GM12891 (cell line): Measurements from ENCODE around the gene TMEM8B.
A peak's percentile ranks its signal among the peaks of the same experiment; 100 is the strongest.

Experiments
- DNase-seq: peaks from one replicate; pipeline ENCODE4 v3.0.0; 2011; ENCODE audit warnings: low spot score; ENCODE audit not compliant: insufficient read length
- FAIRE-seq: peaks from 2 replicates; lab custom pipeline; 2011; peaks lifted over from hg19 to GRCh38; lab: Jason Lieb, UNC
- PAX5 ChIP-seq: IDR thresholded peaks from 2 replicates; pipeline ENCODE4 v1.6.1; 2011; ENCODE audit warnings: low read length, moderate library complexity, mild to moderate bottlenecking; ENCODE audit not compliant: insufficient read depth, severe bottlenecking
- POLR2A ChIP-seq: IDR thresholded peaks from 2 replicates; pipeline ENCODE4 v1.6.1; 2011; ENCODE audit warnings: low read depth, low read length, control low read depth
- POLR2AphosphoS5 ChIP-seq: IDR thresholded peaks from 2 replicates; pipeline ENCODE4 v1.6.1; 2011; ENCODE audit warnings: low read depth, low read length, control low read depth
- POU2F2 ChIP-seq: IDR thresholded peaks from 2 replicates; pipeline ENCODE4 v1.6.1; 2011; ENCODE audit warnings: low read depth, mild to moderate bottlenecking, control low read depth, low read length, moderate library complexity
- SPI1 ChIP-seq: IDR thresholded peaks from 2 replicates; pipeline ENCODE4 v1.6.1; 2011; ENCODE audit warnings: low read depth, low read length, control low read depth
- TAF1 ChIP-seq: IDR thresholded peaks from 2 replicates; pipeline ENCODE4 v1.6.1; 2011; ENCODE audit warnings: low read depth, low read length, control low read depth

TMEM8B gene

DNA sequence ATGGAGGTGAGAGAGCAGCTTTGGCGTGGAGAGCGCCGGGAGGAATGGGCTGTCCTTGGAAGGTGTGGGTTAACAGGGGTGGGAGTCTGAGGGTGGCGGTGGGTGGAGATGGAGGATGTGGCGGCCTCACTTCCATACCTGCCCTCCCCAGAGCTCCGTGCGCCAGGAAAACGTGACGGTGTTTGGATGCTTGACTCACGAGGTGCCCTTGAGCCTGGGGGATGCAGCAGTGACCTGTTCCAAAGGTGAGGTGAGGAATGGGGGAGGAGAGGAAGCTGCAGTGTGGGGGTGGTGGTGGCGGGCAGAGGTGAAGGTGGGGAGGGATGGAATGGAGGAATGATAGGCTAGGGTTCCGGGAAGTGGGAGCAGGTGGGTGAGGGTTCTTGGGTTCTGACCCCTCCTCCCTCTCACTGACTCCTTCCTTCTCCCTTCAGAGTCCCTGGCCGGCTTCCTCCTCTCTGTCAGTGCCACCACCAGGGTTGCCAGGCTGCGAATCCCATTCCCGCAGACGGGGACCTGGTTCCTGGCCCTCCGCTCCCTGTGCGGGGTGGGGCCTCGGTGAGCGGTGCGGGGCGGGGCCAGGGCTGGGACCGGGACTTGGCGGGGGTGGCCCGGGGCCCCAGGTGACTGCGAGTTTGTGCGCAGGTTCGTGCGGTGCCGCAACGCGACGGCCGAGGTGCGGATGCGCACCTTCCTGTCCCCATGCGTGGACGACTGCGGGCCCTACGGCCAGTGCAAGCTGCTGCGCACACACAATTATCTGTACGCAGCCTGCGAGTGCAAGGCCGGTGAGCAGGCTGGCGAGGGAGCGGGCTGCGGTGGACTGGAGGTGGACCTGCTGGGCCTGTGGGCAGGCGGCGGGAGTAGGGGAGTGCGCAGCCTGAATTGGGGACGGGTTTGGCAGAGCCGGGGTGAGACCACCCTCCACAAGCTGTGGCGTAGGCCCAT lies 17.1 kb downstream of the TMEM8B start:
- TF ChIP-seq PAX5, result no peak
- TF ChIP-seq POU2F2, result no peak
- TF ChIP-seq POLR2A, result no peak
- no peak for TF ChIP-seq TAF1
- TF ChIP-seq POLR2AphosphoS5, result no peak
- no peak for TF ChIP-seq SPI1
- FAIRE-seq, result peak; percentile 58
- no peak for DNase-seq

DNA sequence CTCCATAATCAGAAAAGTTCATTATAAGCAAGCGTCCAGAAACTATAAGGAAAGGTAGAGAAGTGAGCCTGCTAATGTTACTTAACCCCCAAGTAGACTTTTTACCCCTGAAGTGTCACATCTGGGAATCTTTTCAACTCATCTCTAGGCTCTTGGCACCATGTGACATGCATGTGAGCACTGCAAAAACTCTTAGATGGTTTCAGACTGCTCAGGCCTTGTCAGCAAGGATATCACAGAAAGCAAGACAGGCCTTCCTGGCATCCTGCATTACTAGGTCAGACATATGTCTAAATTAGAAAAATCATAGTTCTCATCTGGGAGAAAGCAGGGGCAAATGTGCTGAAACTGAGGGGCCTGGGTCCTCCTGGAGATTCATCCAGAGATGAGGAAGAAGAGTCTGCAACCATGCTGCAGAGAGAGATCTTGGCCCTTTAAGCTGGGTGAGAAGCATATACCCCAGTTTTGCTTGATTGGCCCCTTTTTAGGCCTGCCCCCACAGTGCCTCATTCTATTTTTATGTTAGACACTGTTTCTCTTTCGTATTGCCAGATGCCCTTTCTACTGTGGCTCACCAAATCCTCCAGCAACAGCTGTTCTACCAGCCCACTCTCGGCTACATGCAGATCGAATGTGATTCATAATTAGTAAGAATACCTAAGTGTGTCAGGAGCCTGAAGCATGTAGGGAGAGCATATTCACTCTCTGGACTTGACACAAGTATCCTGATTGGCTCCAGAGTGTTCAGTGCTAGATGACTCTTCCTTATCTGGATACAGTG lies 19.0 kb downstream of the TMEM8B start:
- DNase-seq (peak; percentile 66), FAIRE-seq (peak; percentile 95)
- TF ChIP-seq POLR2A (0 out of 2 replicates have a peak, but pooled peaks have one; percentile 24), TAF1 (no peak), PAX5 (no peak), POU2F2 (0 out of 2 replicates have a peak, but pooled peaks have one; percentile 39)

DNA sequence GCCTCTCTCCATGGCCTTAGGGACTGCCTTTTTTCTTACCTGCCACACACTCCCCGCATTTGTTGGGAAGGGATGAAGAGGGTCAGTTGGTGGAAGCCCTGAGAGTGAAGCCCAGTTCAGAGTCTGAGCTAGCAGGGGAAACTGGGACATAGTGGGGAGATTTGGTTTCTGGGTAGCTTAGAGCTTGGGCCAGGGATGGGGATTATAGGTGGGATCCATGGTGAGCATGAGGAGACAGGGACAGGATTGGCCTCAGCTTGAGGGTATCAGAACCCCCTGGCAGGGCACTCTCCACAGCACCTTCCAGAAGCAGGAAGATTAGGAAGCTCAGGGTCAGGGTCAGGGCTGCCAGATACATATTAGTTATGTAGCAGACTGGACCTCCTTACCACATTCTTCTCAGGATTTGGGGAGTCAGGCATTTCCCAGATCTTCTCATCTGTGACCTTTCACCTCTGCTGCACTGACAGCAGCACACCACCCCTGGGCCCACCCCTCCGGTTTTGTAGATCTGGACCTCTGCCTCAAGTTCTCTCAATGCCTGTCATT lies 23.3 kb downstream of the TMEM8B start:
- no peak for FAIRE-seq
- DNase-seq, result no peak
- TF ChIP-seq TAF1 (no peak), POLR2A (no peak), SPI1 (no peak), POLR2AphosphoS5 (no peak), PAX5 (no peak), POU2F2 (no peak)

DNA sequence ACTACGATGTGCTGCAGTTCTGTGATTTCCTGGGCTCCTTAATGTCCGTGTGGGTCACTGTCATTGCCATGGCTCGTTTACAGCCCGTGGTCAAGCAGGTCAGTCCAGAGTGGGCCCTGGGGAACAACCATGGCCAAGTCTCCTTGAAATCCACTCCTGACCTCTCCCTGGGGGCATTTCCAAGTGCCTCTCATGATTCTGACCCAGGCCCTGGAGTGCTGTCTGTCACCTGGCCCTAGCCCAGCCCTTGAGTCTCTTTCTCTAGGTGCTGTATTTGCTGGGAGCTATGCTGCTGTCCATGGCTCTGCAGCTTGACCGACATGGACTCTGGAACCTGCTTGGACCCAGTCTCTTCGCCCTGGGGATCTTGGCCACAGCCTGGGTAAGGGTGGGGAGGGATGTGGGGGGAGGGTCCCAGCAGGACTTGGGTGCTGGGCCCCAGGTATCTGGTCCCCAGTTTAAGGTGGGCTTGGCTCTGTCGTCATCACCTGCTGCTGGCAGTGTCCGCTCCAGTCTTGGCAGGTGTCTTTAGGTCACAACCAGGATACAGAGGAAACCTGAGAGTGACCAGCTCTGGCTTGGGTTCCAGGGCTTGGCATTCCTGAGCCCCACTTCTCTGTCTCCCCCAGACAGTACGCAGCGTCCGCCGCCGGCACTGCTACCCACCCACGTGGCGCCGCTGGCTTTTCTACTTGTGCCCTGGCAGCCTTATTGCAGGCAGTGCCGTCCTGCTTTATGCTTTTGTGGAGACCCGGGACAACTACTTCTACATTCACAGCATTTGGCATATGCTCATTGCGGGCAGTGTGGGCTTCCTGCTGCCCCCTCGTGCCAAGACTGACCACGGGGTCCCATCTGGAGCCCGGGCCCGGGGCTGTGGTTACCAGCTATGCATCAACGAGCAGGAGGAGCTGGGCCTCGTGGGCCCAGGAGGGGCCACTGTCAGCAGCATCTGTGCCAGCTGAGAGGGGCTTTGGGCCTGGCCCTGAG lies 24.1 kb downstream of the TMEM8B start:
- TF ChIP-seq SPI1 (no peak), POLR2A (no peak), POU2F2 (no peak), TAF1 (no peak), POLR2AphosphoS5 (no peak), PAX5 (no peak)
- FAIRE-seq, result no peak

DNA sequence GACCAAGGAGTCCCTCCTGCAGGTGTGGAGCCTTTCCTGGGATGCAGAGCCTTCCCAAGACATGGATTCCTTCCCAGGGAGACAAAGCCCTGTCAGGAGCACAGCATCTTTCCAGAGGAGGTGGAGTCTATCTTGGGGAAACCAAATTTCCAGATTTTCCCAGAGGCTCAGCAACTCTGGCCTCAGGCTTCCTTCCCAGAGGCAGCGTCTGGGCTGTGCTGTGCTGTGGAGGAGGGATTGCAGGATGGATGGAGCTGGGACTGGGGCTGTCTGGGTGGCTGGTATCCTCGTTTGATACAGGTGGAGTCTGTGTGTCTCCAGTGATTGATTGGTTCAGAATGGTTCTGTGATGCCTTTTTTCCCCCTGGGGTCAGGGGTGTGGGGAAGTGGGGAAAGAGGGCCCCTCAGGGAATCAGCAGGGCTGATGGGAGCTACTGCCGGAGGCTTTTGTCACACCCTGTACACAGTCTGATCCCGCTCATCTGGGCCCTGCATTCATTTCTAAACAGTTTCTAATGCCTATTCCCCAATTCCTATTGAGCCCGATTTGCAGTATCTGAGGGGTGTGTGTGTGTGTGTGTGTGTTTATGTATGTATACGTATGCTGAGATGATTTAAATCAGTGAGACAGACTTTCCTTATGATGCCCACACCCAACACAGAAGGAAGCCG lies 25.2 kb downstream of the TMEM8B start:
- FAIRE-seq, result no peak
- TF ChIP-seq TAF1 (no peak), POLR2AphosphoS5 (no peak), SPI1 (no peak), PAX5 (no peak), POLR2A (no peak), POU2F2 (no peak)
- DNase-seq, result no peak

More for the DNA sequence above, 24.1 kb downstream of the TMEM8B start:
- DNase-seq, result no peak

DNA sequence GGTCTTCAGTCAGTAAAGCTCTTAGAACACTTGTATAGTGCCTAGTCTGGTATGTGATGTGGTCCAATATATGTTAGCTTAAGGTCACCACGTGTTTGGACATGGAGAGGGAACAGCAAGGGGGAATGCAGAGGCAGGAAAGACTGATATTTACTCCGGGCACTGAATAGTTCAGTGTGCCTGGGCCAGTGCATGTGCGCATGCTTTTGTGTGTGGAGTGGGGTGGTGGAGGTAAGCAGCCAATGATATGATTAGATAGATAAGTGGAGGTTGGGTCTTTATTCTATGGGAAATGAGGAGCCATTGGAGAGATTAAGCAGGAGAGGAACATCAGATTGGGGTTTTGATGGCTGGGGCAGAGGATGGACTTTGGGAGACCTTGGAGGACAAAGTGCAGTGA lies 27.2 kb downstream of the TMEM8B start:
- DNase-seq (no peak), FAIRE-seq (no peak)
- TF ChIP-seq PAX5 (no peak), SPI1 (no peak), TAF1 (no peak), POLR2AphosphoS5 (no peak), POU2F2 (no peak), POLR2A (no peak)

DNA sequence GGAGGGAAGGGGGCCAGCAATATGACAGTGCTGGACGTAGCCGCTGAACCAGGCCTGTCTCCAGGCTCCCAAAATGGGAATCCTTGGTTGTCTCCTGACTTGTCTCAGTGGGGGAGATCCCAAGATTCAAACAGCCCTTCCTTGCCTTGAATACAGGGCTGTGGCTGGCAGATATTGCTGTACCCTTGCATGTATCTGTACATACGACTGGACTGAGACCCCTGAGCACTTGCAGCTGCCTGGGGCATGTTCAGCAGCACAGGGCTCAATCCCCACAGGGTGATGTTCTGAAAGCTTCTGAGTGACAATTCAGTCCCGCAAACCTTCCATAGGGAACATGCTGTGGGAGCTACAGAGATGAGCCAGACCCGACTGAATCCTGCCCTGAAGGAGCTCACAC lies 27.9 kb downstream of the TMEM8B start:
- TF ChIP-seq POU2F2, result no peak
- TF ChIP-seq TAF1, result no peak
- no peak for TF ChIP-seq POLR2A
- TF ChIP-seq POLR2AphosphoS5, result no peak
- no peak for TF ChIP-seq PAX5
- no peak for TF ChIP-seq SPI1
- FAIRE-seq, result no peak

DNA sequence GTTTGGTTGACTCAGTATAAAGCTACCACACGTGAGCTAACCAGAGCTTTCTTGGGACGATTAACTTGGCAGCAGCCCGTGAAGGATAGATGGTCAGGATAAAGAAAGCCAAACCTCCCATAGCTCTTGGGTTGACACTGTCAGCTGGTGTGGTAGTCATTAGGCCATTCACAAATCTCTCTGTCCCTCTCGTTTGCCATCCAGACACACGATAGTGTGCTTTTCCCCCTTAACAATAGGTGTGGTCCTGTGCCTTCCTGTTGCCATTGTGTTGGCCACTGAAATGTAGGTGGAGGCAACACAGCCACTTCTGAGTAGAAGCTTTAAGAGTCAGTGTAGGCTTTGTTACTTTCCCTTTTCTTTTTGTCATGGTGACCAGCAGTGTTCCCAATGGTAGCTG lies 29.4 kb downstream of the TMEM8B start:
- FAIRE-seq (no peak), DNase-seq (no peak)
- no peak for TF ChIP-seq SPI1
- TF ChIP-seq PAX5, result no peak
- TF ChIP-seq TAF1, result no peak
- no peak for TF ChIP-seq POLR2AphosphoS5
- no peak for TF ChIP-seq POLR2A
- TF ChIP-seq POU2F2, result no peak

More for the DNA sequence above, 27.9 kb downstream of the TMEM8B start:
- no peak for DNase-seq
